Measurements from ENCODE around the gene KIN. TPM values are rescaled to one million over a fixed set of nuclear protein-coding genes. Genes with fewer than 3 reads are reported as not detected.

KIN gene
- total RNA-seq, 4 donors from 2014 or later: 7.1 to 12.8 (median 10.4) TPM

- Histone ChIP-seq H3K4me3 (no peak overlapping the region), H3K36me3 (peaks cover 3 to 98% of the 10 kb centered on the region in 2 donors), H3K4me1 (no peaks in the 10 kb centered on the region), H3K27ac (no peak overlapping the region), H3K27me3 (no peaks in the 10 kb centered on the region), H3K9me3 (no peaks in the 10 kb centered on the region)
- ATAC-seq: no peak
- TF ChIP-seq POLR2AphosphoS5 (IDR thresholded peaks at IDR 0.05): no peak
- no peak for TF ChIP-seq POLR2A (IDR thresholded peaks at IDR 0.05)
- TF ChIP-seq EP300 (IDR thresholded peaks at IDR 0.05): no peak
- 59 to 74% methylated on average over 4 to 10 of the region's 10 CpGs for WGBS, 2 donors (ENCODE audit: low coverage in 1 of 2)
Measured at GRCh38 chr10:7773845-7774801, 13.7 kb downstream of the KIN start.

- H3K4me3 ChIP-seq: no peak overlapping the region
- H3K27me3 ChIP-seq: no peaks in the 10 kb centered on the region
- no peak for ATAC-seq
- peaks cover 3 to 98% of the 10 kb centered on the region in 2 donors for H3K36me3 ChIP-seq
- TF ChIP-seq CTCF (IDR thresholded peaks at IDR 0.05) (no peak), EP300 (IDR thresholded peaks at IDR 0.05) (no peak), POLR2AphosphoS5 (IDR thresholded peaks at IDR 0.05) (no peak), POLR2A (IDR thresholded peaks at IDR 0.05) (no peak)
- no peaks in the 10 kb centered on the region for H3K9me3 ChIP-seq
- no peak overlapping the region for H3K27ac ChIP-seq
- 92 to 93% methylated on average over 6 to 7 of the region's 7 CpGs for WGBS, 2 donors (ENCODE audit: low coverage in 1 of 2)
- H3K4me1 ChIP-seq: no peaks in the 10 kb centered on the region
Measured at GRCh38 chr10:7768417-7768816, 19.4 kb downstream of the KIN start.

- peaks cover 3 to 100% of the 10 kb centered on the region in 2 donors for H3K36me3 ChIP-seq
- no peak overlapping the region for H3K4me3 ChIP-seq
- TF ChIP-seq EP300 (IDR thresholded peaks at IDR 0.05): no peak
- TF ChIP-seq POLR2AphosphoS5 (IDR thresholded peaks at IDR 0.05): no peak
- TF ChIP-seq CTCF (IDR thresholded peaks at IDR 0.05): no peak
- TF ChIP-seq POLR2A (IDR thresholded peaks at IDR 0.05): no peak
- ATAC-seq: no peak
- H3K4me1 ChIP-seq: no peaks in the 10 kb centered on the region
- no peak overlapping the region for H3K27ac ChIP-seq
- no peaks in the 10 kb centered on the region for H3K27me3 ChIP-seq
- no peaks in the 10 kb centered on the region for H3K9me3 ChIP-seq
- 90 to 92% methylated on average over 6 to 10 of the region's 10 CpGs for WGBS, 2 donors (ENCODE audit: low coverage in 1 of 2)
Measured at GRCh38 chr10:7767209-7767608, 20.6 kb downstream of the KIN start.

GRCh38 chr10:7766241-7766640 is 21.6 kb downstream of the KIN start:
- Histone ChIP-seq H3K27ac (no peak overlapping the region), H3K27me3 (no peaks in the 10 kb centered on the region), H3K36me3 (peaks cover 3 to 100% of the 10 kb centered on the region in 2 donors), H3K4me3 (no peak overlapping the region), H3K9me3 (no peaks in the 10 kb centered on the region), H3K4me1 (no peaks in the 10 kb centered on the region)
- 77 to 86% methylated on average over 2 to 3 of the region's 3 CpGs for WGBS, 2 donors (ENCODE audit: low coverage in 1 of 2)
- no peak for ATAC-seq
- TF ChIP-seq POLR2AphosphoS5 (IDR thresholded peaks at IDR 0.05) (no peak), POLR2A (IDR thresholded peaks at IDR 0.05) (no peak), EP300 (IDR thresholded peaks at IDR 0.05) (no peak), CTCF (IDR thresholded peaks at IDR 0.05) (no peak)

GRCh38 chr10:7763929-7764328 is 23.9 kb downstream of the KIN start:
- Histone ChIP-seq H3K27ac (no peak overlapping the region), H3K27me3 (no peaks in the 10 kb centered on the region), H3K4me1 (no peaks in the 10 kb centered on the region), H3K36me3 (peaks cover 0 to 100% of the 10 kb centered on the region in 2 donors), H3K4me3 (no peak overlapping the region), H3K9me3 (no peaks in the 10 kb centered on the region)
- 78 to 83% methylated on average over 5 of the region's 5 CpGs for WGBS, 2 donors (ENCODE audit: low coverage in 1 of 2)
- no peak for ATAC-seq
- no peak for TF ChIP-seq POLR2A (IDR thresholded peaks at IDR 0.05)
- TF ChIP-seq POLR2AphosphoS5 (IDR thresholded peaks at IDR 0.05): no peak
- TF ChIP-seq EP300 (IDR thresholded peaks at IDR 0.05): no peak

Data from gastroesophageal sphincter (tissue), 4 donors.